CD14-positive monocyte (primary cell): Measurements from ENCODE around the gene CD96. TPM values are rescaled to one million over a fixed set of nuclear protein-coding genes. Genes with fewer than 3 reads are reported as not detected.
A peak's percentile ranks its signal among the peaks of the same experiment; 100 is the strongest.

Experiments used
- DNase-seq, 3 donors: peaks; one replicate each; pipeline ENCODE4 v3.0.0-alpha.2; 2011 to 2022
- H2AFZ ChIP-seq: 2 replicates; pipeline ENCODE4 v1.6.0; 2012; ENCODE audit warnings: mild to moderate bottlenecking, low read depth, low read length, inconsistent platforms; ENCODE audit not compliant: insufficient read depth, poor library complexity, severe bottlenecking
- H3K27ac ChIP-seq, 2 donors: 1 replicate in 1 of 2; 2 replicates in 1 of 2; pipeline ENCODE4 v1.5.1; 2012 to 2013; ENCODE audit warnings: low read length in 2 of 2, control low read depth in 1 of 2, inconsistent platforms in 1 of 2, low read depth in 1 of 2, mild to moderate bottlenecking in 1 of 2
- H3K27me3 ChIP-seq, 2 donors: one replicate each; pipeline versions ENCODE4 v1.6.0 to v1.6.1; 2011 to 2013; ENCODE audit warnings: low read length in 2 of 2; ENCODE audit not compliant: control insufficient read depth in 2 of 2, insufficient read depth in 2 of 2
- H3K36me3 ChIP-seq, 2 donors: replicated peaks in 1 of 2; 1 replicate in 1 of 2; 2 replicates in 1 of 2; pipeline versions ENCODE4 v1.5.1 to v1.6.1; 2012 to 2013; ENCODE audit warnings: low read length in 2 of 2, control low read depth in 1 of 2, inconsistent platforms in 1 of 2, mild to moderate bottlenecking in 1 of 2; ENCODE audit not compliant: insufficient read depth in 2 of 2, control insufficient read depth in 1 of 2
- H3K4me1 ChIP-seq, 2 donors: 1 replicate in 1 of 2; 2 replicates in 1 of 2; pipeline versions ENCODE4 v1.5.1 to v1.6.1; 2012 to 2013; ENCODE audit warnings: low read length in 2 of 2, control low read depth in 1 of 2, inconsistent platforms in 1 of 2, mild to moderate bottlenecking in 1 of 2, moderate library complexity in 1 of 2; ENCODE audit not compliant: insufficient read depth in 2 of 2, control insufficient read depth in 1 of 2
- H3K4me2 ChIP-seq: replicated peaks from 2 replicates; pipeline ENCODE3; 2012; ENCODE audit warnings: low read length, moderate library complexity, mild to moderate bottlenecking; ENCODE audit not compliant: poor library complexity, severe bottlenecking; ENCODE audit errors: extremely low read depth
- H3K4me3 ChIP-seq, 3 experiments: fragments of 200-600 bp in 1 of 3; sonication (generic) in 1 of 3; replicated peaks in 1 of 3; 1 replicate in 2 of 3; 2 replicates in 1 of 3; pipeline ENCODE4 v1.5.1; 2011 to 2013; ENCODE audit warnings: low read length in 3 of 3, mild to moderate bottlenecking in 3 of 3, control low read depth in 2 of 3, low read depth in 2 of 3, inconsistent platforms in 1 of 3, moderate library complexity in 1 of 3
- H3K79me2 ChIP-seq: 2 replicates; pipeline ENCODE4 v1.6.0; 2012; ENCODE audit warnings: mild to moderate bottlenecking, control low read depth, inconsistent platforms, low read length, moderate library complexity; ENCODE audit not compliant: insufficient read depth
- H3K9ac ChIP-seq: 2 replicates; pipeline ENCODE4 v1.6.0; 2017; ENCODE audit warnings: low read length, mild to moderate bottlenecking; ENCODE audit not compliant: insufficient read depth, poor library complexity, severe bottlenecking
- H3K9me3 ChIP-seq, 2 donors: replicated peaks in 1 of 2; 1 replicate in 1 of 2; 2 replicates in 1 of 2; pipeline versions ENCODE4 v1.5.1 to v1.6.1; 2012 to 2013; ENCODE audit warnings: low read length in 2 of 2, control low read depth in 1 of 2; ENCODE audit not compliant: control insufficient read depth in 1 of 2, insufficient read depth in 1 of 2
- H4K20me1 ChIP-seq: 2 replicates; pipeline ENCODE4 v1.6.0; 2012; ENCODE audit warnings: mild to moderate bottlenecking, low read length, control low read depth, moderate library complexity; ENCODE audit not compliant: insufficient read depth
- H3K27ac Mint-ChIP-seq, 7 donors: one replicate each; pipeline ENCODE4 v1.8.0; 2020; ENCODE audit warnings: mild to moderate bottlenecking in 7 of 7, mixed read lengths in 7 of 7, moderate library complexity in 6 of 7, inconsistent platforms in 2 of 7
- H3K27me3 Mint-ChIP-seq, 3 donors: one replicate each; pipeline ENCODE4 v1.8.0; 2021 to 2022; ENCODE audit warnings: low read depth in 3 of 3, mild to moderate bottlenecking in 3 of 3, mixed read lengths in 3 of 3, moderate library complexity in 3 of 3, inconsistent platforms in 1 of 3
- H3K36me3 Mint-ChIP-seq, 2 donors: one replicate each; pipeline ENCODE4 v1.8.0; 2020; ENCODE audit warnings: mixed read lengths in 2 of 2, inconsistent platforms in 1 of 2, mild to moderate bottlenecking in 1 of 2
- H3K4me1 Mint-ChIP-seq: one replicate; pipeline ENCODE4 v1.8.0; 2020; ENCODE audit warnings: mild to moderate bottlenecking, mixed read lengths
- H3K4me3 Mint-ChIP-seq, 2 donors: one replicate each; pipeline ENCODE4 v1.8.0; 2020; ENCODE audit warnings: mild to moderate bottlenecking in 2 of 2, mixed read lengths in 2 of 2, moderate library complexity in 1 of 2
- H3K9me3 Mint-ChIP-seq, 7 donors: one replicate each; pipeline ENCODE4 v1.8.0; 2020 to 2022; ENCODE audit warnings: mixed read lengths in 7 of 7, mild to moderate bottlenecking in 6 of 7, moderate library complexity in 6 of 7, inconsistent platforms in 2 of 7
- WGBS: methylation state at CpG from one replicate; pipeline ENCODE4 v1.1.5; 2013; ENCODE audit warnings: missing lambda C conversion rate; ENCODE audit not compliant: insufficient coverage; 5-methylcytosine and 5-hydroxymethylcytosine counted together
- intact Hi-C, 2 donors: fragments of 100-400 bp; cut with micrococcal nuclease; formaldehyde crosslinking; loops; one replicate each; pipeline versions ENCODE4 v1.15.0 to v1.15.1; 2023
- polyA minus RNA-seq: library from RNA; depleted of rRNA, polyadenylated mRNA; stranded (reverse); fragments of >200 nt; gene quantifications from 2 replicates; pipeline ENCODE4 v1.2.3, GENCODE V29; 2012
- polyA plus RNA-seq, 3 donors: library from polyadenylated mRNA; depleted of rRNA in 1 of 3; unstranded in 2 of 3; stranded (reverse) in 1 of 3; fragments of 300-500 nt in 2 of 3; fragments of >200 nt in 1 of 3; fragmentation: Illumina TruSeq in 2 of 3; gene quantifications; 1 replicate in 2 of 3; 2 replicates in 1 of 3; pipeline ENCODE4 v1.2.3, GENCODE V29; 2012 to 2021
- total RNA-seq, 12 experiments: library from RNA in 1 of 12; stranded (reverse) in 1 of 12; fragments of 120-200 nt in 1 of 12; gene quantifications; one replicate each; pipeline ENCODE4 v1.2.4 and lab custom pipeline; 2013 to 2026; ENCODE audit warnings: mixed read lengths in 6 of 12, inconsistent platforms in 1 of 12
- TF ChIP-seq, protein P1 (sequence below): fragments of 200-600 bp; IDR thresholded peaks from one replicate; pipeline ENCODE4 v1.8.0; 2022; ENCODE audit warnings: antibody characterized with exemption, mild to moderate bottlenecking

Gene CD96, protein sequence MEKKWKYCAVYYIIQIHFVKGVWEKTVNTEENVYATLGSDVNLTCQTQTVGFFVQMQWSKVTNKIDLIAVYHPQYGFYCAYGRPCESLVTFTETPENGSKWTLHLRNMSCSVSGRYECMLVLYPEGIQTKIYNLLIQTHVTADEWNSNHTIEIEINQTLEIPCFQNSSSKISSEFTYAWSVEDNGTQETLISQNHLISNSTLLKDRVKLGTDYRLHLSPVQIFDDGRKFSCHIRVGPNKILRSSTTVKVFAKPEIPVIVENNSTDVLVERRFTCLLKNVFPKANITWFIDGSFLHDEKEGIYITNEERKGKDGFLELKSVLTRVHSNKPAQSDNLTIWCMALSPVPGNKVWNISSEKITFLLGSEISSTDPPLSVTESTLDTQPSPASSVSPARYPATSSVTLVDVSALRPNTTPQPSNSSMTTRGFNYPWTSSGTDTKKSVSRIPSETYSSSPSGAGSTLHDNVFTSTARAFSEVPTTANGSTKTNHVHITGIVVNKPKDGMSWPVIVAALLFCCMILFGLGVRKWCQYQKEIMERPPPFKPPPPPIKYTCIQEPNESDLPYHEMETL
- 0.35 TPM for total RNA-seq (2013)
- polyA plus RNA-seq (under 1 TPM; 0.05 to 0.97 (median 0.33) TPM), polyA minus RNA-seq (not detected in 2 replicates), total RNA-seq (lab: John Stamatoyannopoulos, UW) (0 to 3.6 (median 0.25) reads per million in 11 experiments)

DNA sequence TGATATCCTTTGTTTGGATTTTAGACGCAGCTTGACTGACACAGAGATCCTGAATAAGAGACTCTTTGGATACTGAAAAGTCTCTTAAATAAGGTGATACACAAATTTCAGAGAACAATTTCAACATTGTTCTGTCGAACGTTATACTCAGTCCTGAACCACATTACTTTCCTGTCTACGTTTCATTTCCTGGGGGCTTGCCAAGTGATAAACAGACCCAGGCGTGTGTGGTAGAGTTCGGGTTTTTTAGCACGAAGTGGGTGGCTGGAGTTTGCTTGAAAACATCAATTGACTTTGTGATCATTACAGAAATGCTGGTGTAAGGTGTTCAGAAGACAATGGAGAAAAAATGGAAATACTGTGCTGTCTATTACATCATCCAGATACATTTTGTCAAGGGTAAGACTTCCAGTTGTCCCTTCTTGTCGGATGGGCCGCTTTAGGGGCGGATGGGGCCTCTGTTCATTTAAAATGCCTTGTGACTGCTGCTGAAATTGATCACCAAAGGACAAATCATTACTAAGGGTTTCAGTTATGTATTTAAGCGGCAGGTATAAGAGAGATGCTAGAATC lies at the start of gene CD96:
Gene CD96, plus strand, starts transcription at position 287 of the 573 bp plus-strand sequence. Its CDS starts 52 bp downstream, at position 339.
- H3K27me3 Mint-ChIP-seq: no peaks in the 10 kb centered on the region
- H3K36me3 Mint-ChIP-seq: no peaks in the 10 kb centered on the region
- H3K9me3 ChIP-seq: no peaks in the 10 kb centered on the region
- no peak within 1 kb of the TSS for H3K9ac ChIP-seq
- H3K4me1 Mint-ChIP-seq: peaks cover 13% of the 10 kb centered on the region
- H3K4me3 ChIP-seq: no peak within 1 kb of the TSS
- TF ChIP-seq, protein P1, sequence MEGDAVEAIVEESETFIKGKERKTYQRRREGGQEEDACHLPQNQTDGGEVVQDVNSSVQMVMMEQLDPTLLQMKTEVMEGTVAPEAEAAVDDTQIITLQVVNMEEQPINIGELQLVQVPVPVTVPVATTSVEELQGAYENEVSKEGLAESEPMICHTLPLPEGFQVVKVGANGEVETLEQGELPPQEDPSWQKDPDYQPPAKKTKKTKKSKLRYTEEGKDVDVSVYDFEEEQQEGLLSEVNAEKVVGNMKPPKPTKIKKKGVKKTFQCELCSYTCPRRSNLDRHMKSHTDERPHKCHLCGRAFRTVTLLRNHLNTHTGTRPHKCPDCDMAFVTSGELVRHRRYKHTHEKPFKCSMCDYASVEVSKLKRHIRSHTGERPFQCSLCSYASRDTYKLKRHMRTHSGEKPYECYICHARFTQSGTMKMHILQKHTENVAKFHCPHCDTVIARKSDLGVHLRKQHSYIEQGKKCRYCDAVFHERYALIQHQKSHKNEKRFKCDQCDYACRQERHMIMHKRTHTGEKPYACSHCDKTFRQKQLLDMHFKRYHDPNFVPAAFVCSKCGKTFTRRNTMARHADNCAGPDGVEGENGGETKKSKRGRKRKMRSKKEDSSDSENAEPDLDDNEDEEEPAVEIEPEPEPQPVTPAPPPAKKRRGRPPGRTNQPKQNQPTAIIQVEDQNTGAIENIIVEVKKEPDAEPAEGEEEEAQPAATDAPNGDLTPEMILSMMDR: no peak
- no peaks in the 10 kb centered on the region for H3K9me3 Mint-ChIP-seq
- H2AFZ ChIP-seq: no peak within 1 kb of the TSS
- H4K20me1 ChIP-seq: no peaks in the 10 kb centered on the region
- WGBS: 69% methylated on average over 3 of the region's 11 CpGs
- no peaks in the 10 kb centered on the region for H3K36me3 ChIP-seq
- H3K79me2 ChIP-seq: no peaks in the 10 kb centered on the region
- DNase-seq: no peak
- peaks cover 0 to 5% of the 10 kb centered on the region in 2 donors for H3K4me1 ChIP-seq
- H3K27ac Mint-ChIP-seq: peak within 1 kb of the TSS in 1 of 7 donors; percentile 59
- no peak within 1 kb of the TSS for H3K27ac ChIP-seq
- intact Hi-C loops: no loop called here
- H3K4me2 ChIP-seq: no peak within 1 kb of the TSS
- no peaks in the 10 kb centered on the region for H3K27me3 ChIP-seq
- H3K4me3 Mint-ChIP-seq: peak within 1 kb of the TSS in 1 of 2 donors; percentile 9

DNA sequence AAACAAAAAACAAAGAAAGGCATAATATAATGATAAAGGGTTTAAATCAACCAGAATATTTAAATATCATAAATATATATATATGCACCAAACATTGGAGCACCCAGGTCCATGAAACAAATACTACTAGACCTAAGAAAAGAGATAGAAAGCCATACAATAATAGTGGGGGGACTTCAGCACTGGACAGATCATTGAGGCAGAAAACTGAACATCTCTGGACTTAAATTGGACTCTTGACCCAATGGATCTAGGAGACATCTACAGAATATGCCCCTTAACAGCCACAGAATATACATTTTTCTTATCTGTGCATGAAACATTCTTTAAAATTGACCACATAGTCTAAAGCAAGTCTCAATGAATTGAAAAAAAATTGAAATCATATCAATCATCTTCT lies 48.7 kb upstream of the CD96 start:
- Histone ChIP-seq H3K27me3 (no peaks in the 10 kb centered on the region), H2AFZ (no peak overlapping the region), H3K9me3 (peaks cover 8 to 12% of the 10 kb centered on the region in 2 donors), H3K9ac (no peak overlapping the region), H3K36me3 (no peaks in the 10 kb centered on the region), H3K27ac (no peak overlapping the region), H3K4me2 (no peak overlapping the region), H4K20me1 (no peaks in the 10 kb centered on the region), H3K4me1 (no peaks in the 10 kb centered on the region), H3K79me2 (no peaks in the 10 kb centered on the region), H3K4me3 (no peak overlapping the region)
- no peaks in the 10 kb centered on the region for H3K4me1 Mint-ChIP-seq
- intact Hi-C loops: no loop called here
- TF ChIP-seq, protein P1: no peak
- H3K27ac Mint-ChIP-seq: no peak overlapping the region
- H3K27me3 Mint-ChIP-seq: peaks cover 0 to 2% (median 0%) of the 10 kb centered on the region in 3 donors
- no peaks in the 10 kb centered on the region for H3K36me3 Mint-ChIP-seq
- DNase-seq: no peak
- H3K9me3 Mint-ChIP-seq: peaks cover 0 to 9% (median 5%) of the 10 kb centered on the region in 7 donors
- H3K4me3 Mint-ChIP-seq: no peak overlapping the region
